ENCODE measurements around the gene SERPINA5. TPM values are rescaled to one million over a fixed set of nuclear protein-coding genes. Genes with fewer than 3 reads are reported as not detected.

The SERPINA5 gene
- total and polyA plus RNA-seq, 2 of the 13 experiments (the other 11 are each of a cell fraction or from before 2014, with no cell fraction given), result 449 to 498 TPM

DNA sequence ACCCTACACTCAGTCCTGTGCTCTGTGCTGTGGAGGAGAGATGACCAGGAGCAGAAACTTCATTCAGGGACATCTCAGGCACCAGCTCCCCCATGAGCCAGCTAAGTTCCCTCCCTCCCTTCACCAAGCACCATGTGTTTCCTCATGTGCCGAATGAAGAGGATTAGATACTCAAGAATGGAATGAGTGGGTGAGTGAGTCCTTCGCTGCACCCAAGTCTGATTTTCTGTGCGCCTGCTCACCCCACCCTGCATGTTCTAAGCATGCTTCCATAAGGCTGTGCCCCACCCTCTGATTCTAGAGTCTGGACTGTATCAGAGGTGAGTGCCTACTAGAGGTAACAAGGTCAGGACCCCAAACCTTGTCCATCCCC lies 12.1 kb downstream of the SERPINA5 start:
- intact Hi-C loops (cut with micrococcal nuclease; ENCODE audit: unreplicated experiment), result loop anchor here (1.0 kb wide), 1 partner anchor 11 kb away; no protein-coding TSS in a partner anchor
- Histone ChIP-seq H3K9ac (ENCODE audit: insufficient read depth, low read depth, low read length) (peak overlapping the region; percentile 57), H3K4me3 (replicated peaks in 1 of 3; ENCODE audit: insufficient read depth in 1 of 3, low read depth in 2 of 3, low read length in 3 of 3) (peak overlapping the region in 1 of 3 experiments; percentile 42; a peak in 1 of 6 replicates), H3K4me1 (ENCODE audit: insufficient read depth, low read length) (peaks cover 73% of the 10 kb centered on the region), H3K9me3 (ENCODE audit: low read length) (no peaks in the 10 kb centered on the region), H3K27me3 (ENCODE audit: control insufficient read depth in 1 of 2, insufficient read depth in 2 of 2, low read length in 2 of 2) (no peaks in the 10 kb centered on the region), H3K79me2 (ENCODE audit: insufficient read depth, low read length) (peaks cover 43% of the 10 kb centered on the region), H3K36me3 (replicated peaks in 1 of 2; ENCODE audit: control insufficient read depth in 1 of 2, insufficient read depth in 2 of 2, low read length in 2 of 2) (peaks cover 19 to 43% of the 10 kb centered on the region in 2 experiments), H3K27ac (ENCODE audit: extremely low read length, insufficient read depth, low read length) (peak overlapping the region; percentile 86), H3K4me2 (ENCODE audit: low read depth, low read length) (peak overlapping the region; percentile 62), H4K20me1 (ENCODE audit: insufficient read depth, low read length) (no peaks in the 10 kb centered on the region), H2AFZ (ENCODE audit: low read length) (no peak overlapping the region)
- ATAC-seq, result peak; percentile 2; the same call in 2 of the 3 replicates
- 78% methylated on average over 3 of the region's 3 CpGs for WGBS (ENCODE audit: low lambda C conversion rate)
- in situ Hi-C loops (cut with HindIII; ENCODE audit: extremely low pct_ligation_motif_present, low pct_unique_long_range_greater_than_20kb), result no loop called here
- BruUV-seq (replicated peaks), result TSS peak; percentile 14
- FAIRE-seq, result peak; percentile 32
- ChIA-PET CTCF (ENCODE audit: low intra/inter-chr PET ratio, low total read pairs) (no interaction called here), POLR2A (interaction anchor here (1.0 to 15.7 kb wide), 14 partner anchors 10 to 206 kb away, joined by 3 to 638 read pairs (median 8); partner anchors contain the start of genes SERPINA1, SERPINA3, SERPINA4 and SERPINA5)
- DNase-seq (ENCODE audit: low spot score), result no peak
- TF ChIP-seq EHMT2 (IDR thresholded peaks at IDR 0.05; ENCODE audit: borderline replicate concordance, low read depth, low read length) (no peak), HNF1A (IDR thresholded peaks at IDR 0.05; ENCODE audit: low read depth) (no peak), HNF1A (CRISPR knock-in tag; IDR thresholded peaks at IDR 0.05; ENCODE audit: borderline replicate concordance) (no peak), FOXC1 (CRISPR knock-in tag; IDR thresholded peaks at IDR 0.05; ENCODE audit: borderline replicate concordance) (0 out of 2 replicates have a peak, but pooled peaks have one; percentile 10), GLI4 (CRISPR knock-in tag; IDR thresholded peaks at IDR 0.05; ENCODE audit: borderline replicate concordance) (no peak; the same call in 1 of the 2 replicates), IRF9 (CRISPR knock-in tag; IDR thresholded peaks at IDR 0.05; ENCODE audit: borderline replicate concordance) (peak; percentile 15), NFRKB (IDR thresholded peaks at IDR 0.05) (no peak), SP140L (CRISPR knock-in tag; IDR thresholded peaks at IDR 0.05; ENCODE audit: borderline replicate concordance) (no peak), PLRG1 (conservative IDR thresholded peaks at IDR 0.05) (no peak), SSRP1 (CRISPR knock-in tag; IDR thresholded peaks at IDR 0.05) (peak; percentile 52; the same call in 1 of the 2 replicates), ZNF160 (CRISPR knock-in tag; IDR thresholded peaks at IDR 0.05) (no peak), ZNF547 (CRISPR knock-in tag; IDR thresholded peaks at IDR 0.05) (no peak), FOXO4 (CRISPR knock-in tag; conservative IDR thresholded peaks at IDR 0.05) (0 out of 2 replicates have a peak, but pooled peaks have one; percentile 75), TCF7L2 (IDR thresholded peaks at IDR 0.05; ENCODE audit: low read depth, low read length) (no peak), IKZF5 (CRISPR knock-in tag; IDR thresholded peaks at IDR 0.05) (no peak)
- TF ChIP-seq, protein P1, sequence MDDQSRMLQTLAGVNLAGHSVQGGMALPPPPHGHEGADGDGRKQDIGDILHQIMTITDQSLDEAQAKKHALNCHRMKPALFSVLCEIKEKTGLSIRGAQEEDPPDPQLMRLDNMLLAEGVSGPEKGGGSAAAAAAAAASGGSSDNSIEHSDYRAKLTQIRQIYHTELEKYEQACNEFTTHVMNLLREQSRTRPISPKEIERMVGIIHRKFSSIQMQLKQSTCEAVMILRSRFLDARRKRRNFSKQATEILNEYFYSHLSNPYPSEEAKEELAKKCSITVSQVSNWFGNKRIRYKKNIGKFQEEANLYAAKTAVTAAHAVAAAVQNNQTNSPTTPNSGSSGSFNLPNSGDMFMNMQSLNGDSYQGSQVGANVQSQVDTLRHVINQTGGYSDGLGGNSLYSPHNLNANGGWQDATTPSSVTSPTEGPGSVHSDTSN (CRISPR knock-in tag; IDR thresholded peaks at IDR 0.05; ENCODE audit: borderline replicate concordance), result no peak
